Activated CD8-positive, alpha-beta memory T cell treated with anti-CD3 and anti-CD28 coated beads, Interleukin-2, amount 50 U/mL, for 1 hour (primary cell): ENCODE measurements around the gene RPS18.
"Not testable (repeated sequence)": the region's sequence is repeated elsewhere in the genome, so short reads cannot be mapped to it uniquely, and the experiment has no call there.

ENCODE experiments used
- DNase-seq: peaks from one replicate; pipeline ENCODE4 v3.0.0-alpha.2; 2020; ENCODE audit errors: extremely low read depth

The RPS18 gene

GRCh38 chr6:33271468-33272274 lies at the start of gene RPS18, which contains the start of gene VPS52:
RPS18 (plus strand) TSS chr6:33272075; CDS start chr6:33272120, 45 bp downstream.
VPS52 (minus strand) TSS chr6:33271876; CDS start chr6:33271675, 201 bp downstream.
- DNase-seq, result peak; percentile 96

- not testable (repeated sequence) for DNase-seq
These were observed 45.3 kb upstream of the RPS18 start for GRCh38 chr6:33226503-33227120.

GRCh38 chr6:33235221-33235634 lies 36.6 kb upstream of the RPS18 start:
- no peak for DNase-seq

GRCh38 chr6:33236328-33236727 lies 35.5 kb upstream of the RPS18 start:
- no peak for DNase-seq

- no peak for DNase-seq
These were observed 35.0 kb upstream of the RPS18 start for GRCh38 chr6:33236852-33237251.

- no peak for DNase-seq
These were observed 34.1 kb upstream of the RPS18 start for GRCh38 chr6:33237741-33238140.

GRCh38 chr6:33241968-33242367 lies 29.9 kb upstream of the RPS18 start:
- DNase-seq, result no peak

- DNase-seq, result no peak
These were observed 28.4 kb upstream of the RPS18 start for GRCh38 chr6:33243476-33243875.

- DNase-seq, result peak; percentile 74
These were observed 23.8 kb upstream of the RPS18 start for GRCh38 chr6:33247977-33248642.

GRCh38 chr6:33248643-33248931 lies 23.3 kb upstream of the RPS18 start:
- DNase-seq, result peak; percentile 18

- DNase-seq, result peak; percentile 95
These were observed 22.7 kb upstream of the RPS18 start for GRCh38 chr6:33248932-33249731.

GRCh38 chr6:33249732-33250630 lies 21.9 kb upstream of the RPS18 start:
- DNase-seq, result no peak

GRCh38 chr6:33250731-33251130 lies 21.1 kb upstream of the RPS18 start:
- no peak for DNase-seq

- DNase-seq, result no peak
These were observed 20.4 kb upstream of the RPS18 start for GRCh38 chr6:33251395-33252012.

- no peak for DNase-seq
These were observed 19.1 kb upstream of the RPS18 start for GRCh38 chr6:33252759-33253158.

GRCh38 chr6:33254591-33254990 lies 17.3 kb upstream of the RPS18 start:
- no peak for DNase-seq

GRCh38 chr6:33259032-33259431 lies 12.8 kb upstream of the RPS18 start:
- DNase-seq, result no peak

GRCh38 chr6:33262490-33262889 lies 9.4 kb upstream of the RPS18 start:
- not testable (repeated sequence) for DNase-seq

- no peak for DNase-seq
These were observed 7.9 kb upstream of the RPS18 start for GRCh38 chr6:33264015-33264414.

GRCh38 chr6:33271117-33271467 lies 783 bp upstream of the RPS18 start:
- DNase-seq, result no peak
